Hematopoietic multipotent progenitor cell treated with erythropoietin and hydrocortisone succinate and interleukin-3 and kit ligand, for 15 days (in vitro differentiated cells): Measurements from ENCODE around the gene R3HCC1L.
"Not testable (repeated sequence)": the region's sequence is repeated elsewhere in the genome, so short reads cannot be mapped to it uniquely, and the experiment has no call there.

Source experiments
- DNase-seq: peaks from one replicate; pipeline ENCODE4 v3.0.0-alpha.2; 2015; ENCODE audit warnings: low spot score

R3HCC1L gene

DNA sequence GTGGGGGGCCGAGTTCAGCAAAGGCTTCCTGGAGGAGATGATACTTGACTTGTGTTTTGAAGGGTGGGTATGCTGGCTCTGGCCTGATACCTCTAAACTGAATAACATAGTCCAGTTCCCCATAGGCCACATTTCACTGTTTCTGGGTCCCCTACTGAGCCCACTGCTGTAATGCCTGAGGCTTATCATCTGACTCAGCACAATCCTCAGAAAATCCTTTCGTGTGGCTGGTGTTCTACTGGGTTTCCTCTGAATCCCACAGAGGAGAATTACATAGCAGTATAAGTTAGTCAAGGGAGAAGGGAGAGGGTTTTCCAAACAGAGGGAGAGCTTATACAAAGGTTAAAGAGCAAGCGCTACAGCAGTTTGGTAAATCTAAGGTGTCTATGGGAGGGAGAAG is 2.8 kb upstream of the R3HCC1L start:
- DNase-seq, result no peak

DNA sequence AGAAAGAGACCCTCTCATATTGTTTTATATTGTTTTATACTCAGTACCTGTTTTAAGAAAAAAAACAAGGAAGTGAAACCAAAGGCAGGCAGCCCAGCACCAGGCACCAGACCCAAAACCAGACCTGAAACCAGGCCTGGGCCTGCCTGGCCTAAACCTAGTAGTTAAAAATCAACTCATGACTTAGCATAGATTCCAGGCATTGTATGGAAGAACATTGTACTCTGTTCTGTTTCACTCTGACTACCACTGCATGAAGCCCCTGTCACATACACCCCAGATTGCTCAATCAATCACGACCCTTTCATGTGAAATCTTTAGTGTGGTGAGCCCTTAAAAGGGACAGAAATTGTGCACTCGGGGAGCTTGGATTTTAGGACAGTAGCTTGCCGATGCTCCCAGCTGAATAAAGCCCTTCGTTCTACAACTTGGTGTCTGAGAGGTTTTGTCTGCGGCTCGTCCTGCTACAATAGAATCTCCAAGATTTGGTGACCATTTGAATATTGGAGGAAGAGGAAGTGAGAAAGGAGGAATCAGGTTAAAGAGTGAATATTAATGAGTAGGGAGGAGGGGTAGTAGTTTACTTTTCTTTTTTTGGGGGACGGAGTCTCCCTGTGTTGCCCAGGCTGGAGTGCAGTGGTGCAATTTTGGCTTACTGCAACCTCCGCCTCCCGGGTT is 1.2 kb upstream of the R3HCC1L start:
- not testable (repeated sequence) for DNase-seq

DNA sequence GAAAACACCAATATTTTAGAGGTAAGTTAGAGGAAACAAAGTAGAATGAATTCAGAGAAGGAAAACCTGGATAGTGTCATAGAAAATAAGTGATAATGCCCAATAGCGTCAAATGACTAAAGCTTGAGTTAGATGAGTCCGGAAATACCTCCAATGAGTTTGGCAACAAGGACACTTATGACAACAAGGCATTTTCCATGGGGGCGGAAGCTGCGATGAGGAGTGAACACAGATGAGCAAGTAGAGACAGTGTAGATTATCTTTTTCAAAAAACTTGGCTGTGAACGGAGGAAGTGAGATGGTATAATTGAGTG is 383 bp upstream of the R3HCC1L start:
- DNase-seq, result no peak

DNA sequence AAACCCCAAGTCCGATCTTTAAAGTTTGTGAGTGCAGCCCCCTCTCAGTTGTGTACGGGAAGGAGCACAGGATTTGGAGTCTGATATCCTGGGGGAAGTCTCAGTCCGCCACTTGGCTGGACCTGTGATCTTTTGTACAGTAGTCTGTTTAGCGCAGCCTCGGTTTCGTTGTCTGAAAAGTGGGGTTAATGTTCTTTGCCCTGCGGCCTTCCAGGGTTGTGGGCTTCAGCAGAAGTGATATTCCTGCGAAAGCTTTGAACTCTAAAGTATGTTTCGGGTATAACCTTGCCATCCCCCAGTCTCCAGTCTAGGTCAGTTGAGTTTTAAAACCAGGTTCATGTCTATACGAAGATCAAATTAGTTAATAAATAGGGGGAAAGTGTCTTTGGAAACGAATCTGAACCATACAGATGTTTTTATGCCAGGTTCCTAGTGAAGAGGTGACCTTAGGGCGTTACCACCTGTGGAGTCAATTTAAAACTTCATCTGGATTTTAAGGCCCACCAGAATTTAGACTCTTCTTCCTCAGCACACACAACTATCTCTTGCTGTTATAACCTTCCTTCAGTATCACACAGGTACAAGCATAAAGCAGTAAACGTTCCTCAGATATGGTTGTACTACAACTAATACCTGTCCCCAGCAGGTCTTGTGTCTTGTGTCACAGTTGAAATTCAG is 904 bp downstream of the R3HCC1L start:
- DNase-seq, result no peak

DNA sequence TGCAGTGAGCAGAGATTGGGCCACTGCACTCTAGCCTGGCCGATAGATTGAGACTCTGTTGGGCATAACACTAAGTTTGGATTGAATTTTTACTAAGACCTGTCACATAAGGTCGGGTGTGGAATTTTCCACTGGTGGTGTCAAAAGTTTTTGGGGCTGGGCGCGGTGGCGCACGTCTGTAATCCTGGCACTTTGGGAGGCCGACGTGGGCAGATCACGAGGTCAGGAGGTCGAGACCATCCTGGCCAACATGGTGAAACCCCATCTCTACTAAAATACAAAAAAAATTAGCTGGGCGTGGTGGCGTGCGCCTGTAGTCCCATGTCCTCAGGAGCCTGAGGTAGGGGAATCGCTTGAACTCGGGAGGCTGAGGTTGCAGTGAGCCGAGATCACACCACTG is 2.3 kb downstream of the R3HCC1L start:
- not testable (repeated sequence) for DNase-seq

DNA sequence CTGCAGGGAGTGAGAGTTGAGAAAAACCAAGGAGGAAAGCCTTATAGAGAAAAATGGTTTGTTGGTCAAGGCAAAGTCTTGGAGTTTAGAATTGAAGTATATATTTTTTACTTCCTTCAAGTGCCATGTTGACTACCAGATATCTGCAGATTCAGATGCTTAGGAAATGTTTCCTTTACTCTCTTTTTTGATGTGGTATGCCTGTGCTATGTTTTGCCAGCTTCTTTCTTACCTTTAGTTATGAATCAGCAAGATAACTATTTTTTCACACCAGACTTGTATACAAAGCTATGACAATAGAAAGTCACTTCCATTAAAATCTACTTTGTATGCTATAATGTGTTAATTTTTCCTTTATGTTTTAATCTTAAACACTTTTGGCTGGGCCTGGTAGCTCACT is 3.6 kb downstream of the R3HCC1L start:
- no peak for DNase-seq

DNA sequence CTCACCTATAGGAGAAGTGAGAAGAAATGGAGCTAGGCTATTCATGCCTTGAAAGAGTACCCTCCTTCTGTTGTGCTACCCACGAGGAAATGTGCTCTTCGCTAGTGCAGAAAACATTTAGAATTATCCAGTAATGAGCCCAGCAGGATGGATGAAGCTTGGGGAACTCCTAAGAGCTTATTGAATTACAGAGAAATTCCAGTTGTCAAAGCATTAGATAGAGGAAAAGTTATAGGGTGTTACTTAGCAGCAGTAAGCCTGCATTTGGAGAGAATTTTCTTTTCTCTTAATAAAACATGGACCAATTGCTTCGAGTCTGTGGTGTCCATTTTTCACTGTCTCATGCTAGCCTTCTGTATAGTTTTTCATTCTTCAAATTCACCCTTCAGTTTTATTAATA is 5.0 kb downstream of the R3HCC1L start:
- DNase-seq, result no peak

DNA sequence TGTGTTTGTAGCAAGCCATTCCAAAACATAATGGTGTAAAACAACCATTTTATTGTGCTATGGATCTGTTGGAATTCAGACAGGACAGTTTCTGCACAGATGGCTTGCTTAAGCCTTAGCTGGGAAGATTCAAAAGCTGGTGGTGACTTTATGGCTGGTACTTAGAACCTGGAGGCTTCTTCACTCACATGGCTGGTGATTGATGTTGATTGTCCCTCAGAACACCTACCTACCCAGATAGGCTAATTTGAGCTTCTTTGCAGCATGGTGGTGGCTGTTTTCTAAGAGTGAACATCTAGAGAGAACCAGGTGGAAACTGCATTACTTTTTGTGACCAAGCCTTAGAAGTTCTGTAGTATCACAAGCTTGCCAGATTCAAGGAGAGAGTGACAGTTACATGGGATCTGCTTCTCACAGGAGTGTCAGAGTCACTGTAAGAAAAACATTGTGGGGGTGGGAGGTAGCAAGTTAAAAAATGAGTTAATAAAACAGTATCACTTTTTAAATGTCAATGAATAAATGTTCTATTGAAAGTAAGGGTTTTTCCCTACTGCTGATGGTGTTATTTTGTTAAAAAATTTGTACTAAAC is 7.1 kb downstream of the R3HCC1L start:
- no peak for DNase-seq

DNA sequence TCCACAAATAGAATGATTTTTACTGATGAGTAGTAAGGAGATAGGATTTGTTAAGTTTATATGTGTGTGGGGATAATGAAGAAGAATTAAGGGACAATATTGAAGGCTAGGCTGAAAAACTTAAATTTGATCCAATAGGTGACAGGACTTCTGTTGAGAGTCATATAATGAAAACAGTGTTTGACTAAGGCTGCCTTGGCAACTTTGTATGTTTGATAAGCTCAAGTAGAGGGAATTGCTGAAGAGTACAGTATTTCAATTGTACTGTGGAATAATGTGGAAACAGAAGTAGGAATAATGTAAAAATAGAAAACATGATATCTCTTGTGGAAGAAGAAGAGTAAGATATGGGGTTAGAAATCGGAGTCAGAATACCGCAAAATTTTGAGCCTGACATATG is 10.5 kb downstream of the R3HCC1L start:
- DNase-seq, result no peak

DNA sequence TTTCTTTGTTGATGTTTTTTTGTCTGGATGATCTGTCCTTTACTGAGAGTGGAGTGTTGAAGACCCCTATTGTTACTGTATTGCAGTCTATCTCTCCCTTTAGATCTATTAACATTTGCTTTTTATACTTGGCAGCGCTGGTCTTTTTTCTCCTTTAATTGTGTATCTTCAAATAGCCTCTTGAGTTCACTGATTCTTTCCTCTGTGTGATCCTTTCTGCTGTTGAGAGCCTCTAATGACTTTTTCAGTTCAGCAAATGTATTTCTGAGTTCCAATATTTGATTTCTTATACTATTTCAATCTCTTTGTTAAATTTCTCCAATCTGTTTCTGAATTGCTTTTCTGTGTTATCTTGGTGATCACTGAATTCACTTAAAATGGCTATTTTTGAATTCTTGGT is 15.4 kb downstream of the R3HCC1L start:
- no peak for DNase-seq

DNA sequence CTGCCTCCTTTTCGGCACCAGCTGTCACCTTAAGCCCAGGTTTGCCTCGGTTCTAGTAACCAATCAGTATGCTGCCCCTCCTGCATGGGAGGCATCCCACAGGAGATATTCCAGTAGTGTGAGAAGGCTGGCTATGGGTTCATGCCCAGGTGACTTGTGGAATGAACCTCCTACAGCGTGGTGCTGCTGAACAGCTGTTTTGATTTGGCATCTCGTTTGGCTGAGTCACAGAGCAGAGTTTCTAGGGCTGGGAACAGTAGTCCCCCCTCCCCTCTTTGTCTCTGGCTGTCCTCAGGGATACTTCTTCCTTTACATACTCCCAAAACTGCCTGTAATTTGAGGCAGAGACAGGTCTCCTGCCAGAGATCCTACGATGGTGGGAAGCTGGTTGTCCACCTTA is 16.1 kb downstream of the R3HCC1L start:
- DNase-seq, result no peak

DNA sequence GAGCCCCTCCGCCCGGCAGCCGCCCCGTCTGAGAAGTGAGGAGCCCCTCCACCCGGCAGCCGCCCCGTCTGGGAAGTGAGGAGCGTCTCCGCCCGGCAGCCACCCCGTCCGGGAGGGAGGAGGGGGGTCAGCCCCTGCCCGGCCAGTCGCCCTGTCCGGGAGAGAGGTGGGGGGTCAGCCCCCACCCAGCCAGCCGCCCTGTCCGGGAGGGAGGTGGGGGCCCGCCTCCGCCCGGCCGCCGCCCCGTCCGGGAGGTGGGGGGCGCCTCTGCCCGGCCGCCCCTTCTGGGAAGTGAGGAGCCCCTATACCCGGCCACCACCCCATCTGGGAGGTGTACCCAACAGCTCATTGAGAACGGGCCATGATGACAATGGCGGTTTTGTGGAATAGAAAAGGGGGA is 18.3 kb downstream of the R3HCC1L start:
- DNase-seq, result not testable (repeated sequence)

DNA sequence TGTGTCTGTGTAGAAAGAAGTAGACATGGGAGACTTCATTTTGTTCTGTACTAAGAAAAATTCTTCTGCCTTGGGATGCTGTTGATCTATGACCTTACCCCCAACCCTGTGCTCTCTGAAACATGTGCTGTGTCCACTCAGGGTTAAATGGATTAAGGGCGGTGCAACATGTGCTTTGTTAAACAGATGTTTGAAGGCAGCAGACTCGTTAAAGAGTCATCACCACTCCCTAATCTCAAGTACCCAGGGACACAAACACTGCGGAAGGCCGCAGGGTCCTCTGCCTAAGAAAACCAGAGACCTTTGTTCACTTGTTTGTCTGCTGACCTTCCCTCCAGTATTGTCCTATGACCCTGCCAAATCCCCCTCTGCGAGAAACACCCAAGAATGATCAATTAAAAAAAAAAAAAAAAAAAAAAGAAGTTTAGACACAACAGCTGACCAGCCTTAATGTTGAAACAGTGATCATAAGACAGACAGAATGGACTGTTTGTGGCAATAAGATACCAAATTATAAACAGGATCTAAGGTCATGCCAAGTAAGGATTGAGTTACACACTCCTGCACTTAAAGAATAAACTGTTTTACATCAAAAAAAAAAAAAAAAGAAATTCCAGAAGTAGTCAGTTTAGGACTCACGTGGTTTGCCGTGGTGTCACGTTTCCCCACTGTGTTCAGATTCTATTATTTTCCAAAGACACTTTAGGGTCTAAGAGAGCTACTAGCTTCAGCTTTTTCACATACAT is 18.9 kb downstream of the R3HCC1L start:
- not testable (repeated sequence) for DNase-seq

DNA sequence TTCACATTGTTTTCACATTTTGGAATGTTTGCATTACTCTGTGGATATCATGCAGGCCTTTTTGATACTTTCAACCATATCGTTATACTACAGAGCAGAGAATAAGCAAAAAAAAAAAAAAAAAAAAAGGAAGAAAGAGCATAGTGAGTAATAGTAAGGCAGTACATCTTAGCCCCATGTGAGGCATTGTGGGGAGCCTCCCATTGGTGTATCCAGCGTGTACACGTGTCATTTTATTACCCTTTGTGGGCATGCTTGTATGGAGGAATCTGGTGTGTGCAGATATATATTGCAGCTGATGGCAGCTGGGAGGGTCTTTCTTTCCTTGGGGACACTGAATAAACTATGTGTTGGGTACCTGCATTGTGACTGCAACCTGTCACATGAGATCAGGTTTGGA is 19.6 kb downstream of the R3HCC1L start:
- DNase-seq, result no peak

DNA sequence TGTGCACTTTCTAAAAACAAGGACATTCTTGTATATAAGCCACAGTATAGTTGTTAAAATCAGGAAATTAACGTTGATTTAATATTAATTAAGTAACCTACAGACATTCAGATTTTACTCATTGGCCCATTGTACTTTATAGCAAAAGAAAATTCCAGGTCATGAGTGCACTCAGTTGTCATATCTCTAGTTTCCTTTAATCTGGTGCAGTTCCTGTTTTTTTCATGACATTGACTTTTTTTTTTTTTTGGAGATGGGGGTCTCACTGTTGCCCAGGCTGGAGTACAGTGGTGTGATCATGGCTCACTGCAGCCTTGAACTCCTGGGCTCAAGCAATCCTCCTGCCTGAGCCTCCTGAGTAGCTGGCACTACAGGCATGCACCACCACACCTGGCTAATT is 24.1 kb downstream of the R3HCC1L start:
- no peak for DNase-seq

DNA sequence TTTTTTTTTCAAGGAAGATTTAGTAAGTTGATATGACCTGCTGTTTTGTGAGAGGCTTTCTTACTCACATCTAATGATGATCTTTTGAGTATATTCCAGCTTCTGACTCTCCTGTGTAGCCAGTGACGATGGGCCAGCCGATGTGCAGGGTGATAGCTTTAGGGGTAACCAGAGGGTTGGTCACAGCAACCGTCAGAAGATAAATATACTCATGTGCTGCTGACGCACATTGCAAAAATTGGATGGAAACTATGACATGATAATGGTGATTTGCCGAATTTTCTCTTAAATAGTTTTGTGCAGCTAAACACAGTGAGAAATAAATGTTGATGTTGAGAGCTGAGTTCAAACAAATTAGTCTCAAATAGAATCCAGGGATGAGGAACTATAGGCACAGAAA is 29.5 kb downstream of the R3HCC1L start:
- DNase-seq, result no peak

DNA sequence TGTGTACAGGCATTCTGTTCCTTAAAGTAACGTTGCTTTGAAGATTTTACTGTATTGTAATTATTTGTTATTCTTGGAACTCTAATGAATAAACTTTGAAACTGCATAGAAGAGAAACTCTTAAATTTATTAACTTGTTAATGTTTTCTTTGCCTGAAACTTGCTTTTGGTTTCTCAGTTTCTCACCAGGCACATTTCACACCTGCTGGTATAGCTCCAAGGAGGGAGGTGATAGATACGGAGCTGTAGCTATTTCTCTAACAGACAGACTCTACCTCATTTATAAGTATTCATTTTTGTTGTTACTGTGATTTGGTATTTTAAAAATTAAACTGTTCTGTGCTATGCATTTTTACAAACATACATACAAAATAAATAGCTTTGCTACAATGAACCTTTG is 32.7 kb downstream of the R3HCC1L start:
- DNase-seq, result no peak

DNA sequence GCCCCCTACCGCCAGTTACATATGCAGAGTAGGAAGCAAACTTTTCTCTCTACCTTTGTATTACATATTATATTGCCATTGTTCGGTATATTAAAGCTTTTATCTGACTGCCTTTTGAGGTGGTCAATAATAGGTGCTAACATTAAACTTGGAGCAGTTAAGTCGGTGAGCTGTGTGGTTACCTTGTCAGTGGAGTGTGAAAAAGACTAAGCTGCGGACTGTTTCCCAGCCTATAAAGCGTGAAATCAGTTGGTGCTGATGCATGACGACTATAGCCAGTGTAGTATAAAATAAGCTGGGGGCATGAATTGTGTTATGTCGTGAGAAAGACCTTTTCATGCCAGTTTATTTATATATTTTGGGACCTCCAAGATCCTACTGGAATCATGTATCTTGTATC is 33.7 kb downstream of the R3HCC1L start:
- DNase-seq, result no peak

DNA sequence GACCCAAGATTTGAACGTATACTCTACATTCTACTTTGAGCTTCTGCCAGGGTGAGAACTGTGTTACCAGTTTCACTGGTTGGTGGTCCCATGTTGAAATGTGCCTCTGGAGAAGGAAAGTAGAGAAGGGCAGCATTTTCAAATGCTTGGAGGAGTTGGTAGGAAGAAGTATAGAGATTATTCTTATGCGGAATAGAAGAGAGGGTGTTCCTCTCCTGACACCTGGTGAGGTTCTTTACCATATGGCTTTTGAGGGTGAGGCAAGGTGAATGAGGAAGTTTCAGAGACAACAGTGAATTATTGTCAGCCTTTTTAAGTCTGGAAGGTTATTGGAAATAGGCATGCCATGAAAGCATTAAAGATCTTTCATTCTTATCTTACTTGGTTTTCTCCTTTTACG is 34.3 kb downstream of the R3HCC1L start:
- DNase-seq, result no peak

DNA sequence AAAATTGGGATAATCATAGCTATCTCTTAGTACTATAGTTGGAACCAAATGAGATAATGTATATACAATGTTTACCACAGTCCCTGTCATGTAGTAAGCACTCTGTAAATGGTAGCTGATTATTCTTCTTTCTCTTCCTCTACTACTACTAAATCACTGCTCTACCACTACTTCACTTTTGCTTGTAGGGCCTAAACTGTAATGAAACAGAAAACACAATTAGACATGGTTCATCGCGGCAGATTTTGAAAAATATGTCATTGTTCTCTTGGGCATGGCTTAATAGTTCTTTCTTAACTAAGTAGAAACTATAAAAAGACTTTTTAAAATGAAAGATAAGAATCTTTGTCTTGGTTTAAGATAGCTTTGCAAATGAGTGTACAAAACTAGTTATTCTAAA is 34.9 kb downstream of the R3HCC1L start:
- no peak for DNase-seq

DNA sequence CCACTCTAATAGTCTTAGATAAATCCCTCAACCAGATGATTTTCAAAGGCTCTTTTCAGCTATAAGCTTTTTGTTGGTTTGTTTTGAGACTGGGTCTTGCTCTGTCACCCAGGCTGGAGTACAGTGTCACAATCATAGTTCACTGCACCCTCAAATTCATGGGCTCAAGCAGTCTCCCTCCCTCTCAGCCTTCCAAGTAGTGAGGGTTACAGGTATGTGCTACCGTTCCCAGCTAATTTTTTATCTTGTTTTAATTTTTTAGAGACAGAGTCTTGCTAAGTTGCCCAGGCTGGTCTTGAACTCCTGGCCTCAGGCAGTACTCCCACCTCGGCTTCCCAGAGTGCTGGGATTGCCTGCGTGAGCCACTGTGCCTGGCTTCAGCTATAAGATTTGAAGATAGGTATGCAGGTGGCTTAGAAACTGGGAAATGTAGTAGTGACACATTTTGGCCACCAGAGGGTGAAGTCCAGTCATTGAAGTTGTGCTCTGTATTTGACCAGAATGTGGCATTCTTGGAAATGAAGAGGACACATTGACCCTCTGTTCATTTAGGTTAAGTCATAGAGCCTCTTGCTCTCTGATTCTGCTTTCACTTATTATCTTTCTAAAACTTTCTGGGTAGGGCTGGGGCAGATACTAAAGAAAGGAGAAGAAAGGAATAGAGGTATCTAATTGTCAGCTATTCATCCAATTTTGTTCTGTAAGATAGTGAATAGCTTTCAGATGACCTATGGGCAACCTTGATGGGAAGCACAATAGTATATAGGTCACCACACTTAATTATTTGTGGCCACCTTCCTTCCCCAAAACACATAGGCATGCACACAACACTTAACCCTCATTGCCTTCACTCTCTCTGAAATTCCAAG is 36.0 kb downstream of the R3HCC1L start:
- peak; percentile 76 for DNase-seq

DNA sequence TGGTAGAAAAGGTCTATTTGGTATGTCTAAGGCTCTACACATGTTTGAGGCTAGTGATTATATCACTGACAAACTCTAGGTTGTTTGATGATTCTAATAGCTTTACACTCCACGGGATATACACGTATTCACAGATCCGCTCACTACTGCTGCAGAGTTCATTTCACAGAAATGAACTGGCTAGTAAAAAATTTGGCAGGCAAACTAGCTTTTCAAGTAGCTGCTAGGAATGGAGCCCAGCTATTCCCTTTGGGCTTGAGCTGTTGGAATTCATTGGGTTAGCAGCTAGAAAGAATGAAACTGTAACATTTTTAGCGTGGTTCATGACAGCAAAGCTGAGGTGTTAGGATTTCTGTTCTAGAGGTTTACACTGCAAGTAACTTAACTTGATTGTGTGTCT is 37.6 kb downstream of the R3HCC1L start:
- no peak for DNase-seq
